ENCODE measurements around the gene TESK2.

Gene TESK2

DNA sequence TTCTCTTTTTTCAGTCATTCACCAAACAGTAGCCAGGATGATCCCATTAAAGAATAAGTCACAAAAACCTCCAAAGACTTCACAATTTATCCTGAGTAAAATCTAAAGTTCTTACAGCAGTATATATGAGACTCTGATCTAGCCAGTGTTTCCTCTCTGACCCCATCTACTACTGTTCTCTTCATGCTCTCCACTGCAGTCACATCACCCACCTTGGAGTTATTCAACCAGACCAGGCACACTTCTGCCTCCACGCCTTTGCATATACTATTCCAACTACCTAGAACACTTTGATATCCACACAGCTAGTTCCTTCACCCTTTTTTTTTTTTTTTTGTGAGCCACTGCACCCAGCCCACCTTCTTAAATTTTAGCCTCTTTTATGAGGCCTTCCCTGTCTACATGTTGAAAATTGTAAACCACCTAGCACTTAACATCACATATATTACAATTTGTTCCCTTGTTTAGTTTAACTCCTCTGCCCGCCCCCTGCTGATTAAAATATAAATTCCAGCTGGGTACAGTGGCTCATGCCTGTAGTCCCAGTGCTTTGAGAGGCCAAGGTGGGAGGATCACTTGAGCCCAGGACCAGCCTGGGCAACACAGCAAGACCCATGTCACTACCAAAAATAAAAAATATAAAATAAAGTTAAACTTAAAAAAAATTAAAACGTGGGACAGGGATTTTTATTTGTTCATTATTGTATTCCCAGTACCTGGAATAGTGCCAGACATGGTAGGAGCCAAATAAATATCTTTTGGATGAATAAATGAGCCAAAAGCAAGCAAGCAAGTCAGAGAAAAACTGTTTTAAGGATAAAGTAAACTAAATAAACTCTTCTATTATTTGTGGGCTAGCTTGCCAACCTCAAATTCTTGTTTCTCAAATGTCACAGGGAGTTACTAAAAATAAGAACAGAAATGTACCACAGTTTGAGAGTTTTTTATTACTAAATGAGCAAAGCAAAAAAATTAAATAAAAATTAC lies 115.6 kb downstream of the TESK2 start:
- no peak for DNase-seq (ENCODE audit: low read depth in 2 of 2)

- DNase-seq (ENCODE audit: low read depth in 2 of 2) = no peak
These were observed 117.4 kb downstream of the TESK2 start for GRCh38 chr1:45373573-45373972.

DNA sequence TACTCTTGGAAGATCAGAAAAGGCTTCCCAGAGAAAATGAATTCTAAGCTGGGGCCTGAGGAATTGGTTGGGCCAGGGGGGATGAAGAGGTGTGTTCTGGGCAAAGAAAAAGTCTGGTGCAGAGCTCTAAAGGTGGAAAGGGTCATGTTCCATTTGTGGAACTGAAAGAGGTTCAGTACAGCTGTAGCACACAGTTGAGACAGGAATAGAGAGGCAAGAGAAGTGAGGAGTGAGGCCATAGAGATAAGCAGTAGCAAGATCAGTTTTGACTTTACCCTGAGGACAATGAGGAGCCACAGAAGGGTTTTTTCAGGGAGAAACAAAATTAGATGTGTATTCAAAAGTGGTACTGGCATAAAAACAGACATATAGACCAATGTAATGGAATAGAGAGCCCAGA lies 120.4 kb downstream of the TESK2 start:
- DNase-seq (ENCODE audit: low read depth in 2 of 2) = no peak

DNA sequence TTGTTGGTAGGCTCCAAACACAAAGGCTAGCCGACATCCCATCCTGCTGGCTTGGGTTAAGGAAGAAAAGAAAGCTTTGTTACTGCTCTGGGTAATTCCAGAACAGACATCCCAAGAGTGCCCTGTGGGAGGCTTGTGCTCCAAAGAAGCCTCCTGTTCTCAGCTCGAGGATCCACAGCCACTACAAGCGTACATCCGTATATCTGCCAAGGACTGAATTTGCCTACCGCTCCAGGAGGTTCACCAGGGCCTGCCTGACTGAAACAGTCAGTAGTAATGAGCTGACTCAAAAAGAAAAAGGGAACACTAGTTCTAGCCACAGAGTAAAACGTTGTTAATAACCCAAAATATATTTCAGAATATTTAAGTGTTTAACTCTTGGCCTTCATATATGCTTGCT lies 125.9 kb downstream of the TESK2 start:
- no peak for DNase-seq (ENCODE audit: low read depth in 2 of 2)

DNA sequence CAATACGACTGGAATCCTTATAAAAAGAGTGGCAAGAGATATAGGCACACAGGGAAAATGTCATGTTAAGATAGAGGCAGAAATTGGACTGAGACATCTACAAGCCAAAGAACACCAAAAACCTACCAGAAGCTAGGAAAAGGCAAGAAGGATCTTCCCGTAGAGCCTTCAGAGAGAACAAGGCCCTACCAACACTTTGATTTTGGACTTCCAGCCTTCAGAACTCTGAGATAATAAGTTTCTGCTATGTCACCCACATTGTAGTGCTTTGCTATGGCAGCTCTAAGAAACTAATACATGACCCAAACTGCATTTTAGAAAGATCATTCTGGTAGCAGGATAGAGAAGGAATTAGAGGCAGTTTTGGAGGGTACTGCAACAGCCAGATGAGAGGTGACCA lies 126.7 kb downstream of the TESK2 start:
- DNase-seq (ENCODE audit: low read depth in 2 of 2) = no peak

- DNase-seq (ENCODE audit: low read depth in 2 of 2) = peak; percentile 17 to 22
These were observed 130.0 kb downstream of the TESK2 start for GRCh38 chr1:45360981-45361380.

- DNase-seq (ENCODE audit: low read depth in 2 of 2) = peak; percentile 26 to 34
These were observed 131.0 kb downstream of the TESK2 start for GRCh38 chr1:45359882-45360513.

- no peak for DNase-seq (ENCODE audit: low read depth in 2 of 2)
These were observed 134.8 kb downstream of the TESK2 start for GRCh38 chr1:45356186-45356585.

GRCh38 chr1:45355683-45356082 lies 135.3 kb downstream of the TESK2 start:
- DNase-seq (ENCODE audit: low read depth in 2 of 2) = no peak

DNA sequence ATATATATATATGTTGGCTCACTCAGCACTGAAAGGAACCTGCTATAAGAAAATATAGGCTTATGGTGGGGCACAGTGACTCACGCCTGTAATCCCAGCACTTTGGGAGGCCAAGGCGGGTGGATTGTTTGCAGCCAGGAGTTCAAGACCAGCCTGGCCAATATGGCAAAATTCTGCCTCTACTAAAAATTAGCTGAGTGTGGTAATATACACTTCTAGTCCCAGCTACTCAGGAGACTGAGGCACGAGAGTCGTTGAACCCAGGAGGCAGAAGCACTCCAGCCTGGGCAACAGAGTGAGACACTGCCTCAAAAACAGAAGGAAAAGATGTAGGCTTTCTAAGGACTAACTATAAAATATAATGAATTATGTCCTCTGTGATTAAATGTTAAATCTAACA lies 136.1 kb downstream of the TESK2 start:
- DNase-seq (ENCODE audit: low read depth in 2 of 2) = no peak

DNA sequence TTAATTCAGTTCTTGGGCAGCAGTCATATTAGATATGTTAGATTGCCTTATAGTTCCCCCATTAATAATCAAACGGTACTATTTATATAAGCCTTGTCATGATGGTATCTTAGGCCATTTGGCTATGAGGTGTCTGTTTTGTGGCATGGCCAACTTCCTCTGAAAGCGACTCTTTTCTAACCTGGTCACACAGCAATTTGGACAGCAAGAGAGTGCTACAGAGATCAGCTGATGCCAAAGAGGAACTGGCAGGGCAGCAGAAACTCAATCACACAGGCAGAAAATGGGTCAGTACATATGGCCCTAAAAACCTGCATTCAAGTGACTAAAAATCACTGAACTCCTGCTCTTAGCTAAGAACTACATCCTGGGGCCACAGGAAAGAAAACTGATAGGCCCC lies 137.3 kb downstream of the TESK2 start:
- no peak for DNase-seq (ENCODE audit: low read depth in 2 of 2)

DNA sequence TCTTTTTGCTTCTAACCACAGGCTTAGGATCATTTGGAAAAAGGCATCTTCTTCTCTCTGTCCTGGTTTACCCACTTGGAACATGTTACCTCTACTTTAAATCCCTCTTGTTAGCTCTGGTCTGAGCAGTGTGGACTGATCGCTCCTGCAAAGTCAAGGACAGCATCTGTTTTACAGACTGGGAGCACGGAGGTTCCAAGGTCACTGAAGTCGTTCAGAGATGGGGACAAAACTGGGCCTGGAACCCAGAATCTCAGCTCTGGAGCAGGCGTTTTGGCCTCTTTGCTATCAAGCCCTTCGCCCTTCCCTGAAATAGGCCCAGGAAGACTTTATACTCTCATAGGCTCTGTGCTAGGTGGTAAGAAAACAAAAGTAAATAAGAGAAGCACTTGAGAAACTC lies 139.5 kb downstream of the TESK2 start:
- no peak for DNase-seq (ENCODE audit: low read depth in 2 of 2)

- DNase-seq (ENCODE audit: low read depth in 2 of 2) = no peak
These were observed 141.8 kb downstream of the TESK2 start for GRCh38 chr1:45348966-45349677.

- no peak for DNase-seq (ENCODE audit: low read depth in 2 of 2)
These were observed 142.4 kb downstream of the TESK2 start for GRCh38 chr1:45348609-45348965.

DNA sequence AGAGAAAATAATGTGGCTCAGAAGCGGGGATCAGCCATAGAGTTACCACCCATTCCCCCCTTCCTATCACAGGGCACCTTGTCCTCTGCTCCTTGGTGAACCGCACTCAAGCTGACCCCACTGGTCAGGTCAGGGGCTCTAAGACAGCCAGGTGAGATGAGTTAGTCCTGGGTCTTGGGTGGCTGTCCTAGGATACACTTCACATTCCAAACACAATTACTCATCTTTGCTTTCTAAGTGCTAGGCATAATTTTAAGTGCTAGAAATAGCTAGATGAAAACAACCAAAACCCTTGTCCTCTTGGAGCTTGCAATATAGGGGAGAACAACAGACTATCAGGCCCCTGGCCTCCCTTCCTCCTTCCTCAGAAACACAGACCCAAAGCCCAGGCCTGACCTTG lies 142.9 kb downstream of the TESK2 start:
- no peak for DNase-seq (ENCODE audit: low read depth in 2 of 2)

- no peak for DNase-seq (ENCODE audit: low read depth in 2 of 2)
These were observed 144.5 kb downstream of the TESK2 start for GRCh38 chr1:45346473-45346872.

DNA sequence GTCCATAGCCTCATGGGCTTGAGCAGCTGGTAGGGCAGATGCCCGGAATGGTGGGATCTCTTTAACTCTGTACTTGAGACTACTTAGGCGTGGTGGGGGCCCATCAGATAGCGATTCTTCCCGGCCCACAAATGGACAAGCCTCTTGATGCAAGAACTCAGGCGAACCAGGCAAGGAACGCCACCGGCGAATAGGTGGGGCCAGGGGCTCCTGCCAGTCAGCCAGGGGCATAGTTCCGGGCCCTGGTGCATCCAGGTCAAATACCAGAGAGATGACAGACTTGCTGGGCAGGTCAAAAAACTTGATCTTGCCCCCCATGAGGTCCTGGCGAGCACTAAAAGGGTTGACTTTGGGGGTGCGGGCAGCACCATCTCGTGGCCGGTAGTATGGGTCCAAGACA lies 145.9 kb downstream of the TESK2 start:
- DNase-seq (ENCODE audit: low read depth in 2 of 2) = no peak

DNA sequence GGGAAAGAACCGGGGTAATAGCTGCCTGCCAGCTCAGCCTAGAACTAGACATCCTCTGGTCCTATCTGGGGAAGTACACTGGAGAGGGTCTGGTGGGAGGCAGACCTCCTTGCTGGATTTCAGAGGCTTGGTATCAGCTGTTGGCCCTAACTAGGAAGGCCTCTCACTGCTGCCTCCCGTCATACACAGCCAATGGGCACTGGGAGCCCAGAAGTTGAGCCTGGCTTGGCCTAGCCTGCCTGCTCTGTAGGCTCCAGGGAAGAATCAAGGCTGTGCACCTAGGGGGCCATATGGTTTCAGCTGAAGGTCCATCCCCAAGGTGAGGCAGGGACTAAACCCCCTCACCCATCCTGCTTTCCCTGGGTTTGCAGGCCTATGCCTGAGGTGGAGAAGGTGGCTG lies 146.5 kb downstream of the TESK2 start:
- DNase-seq (ENCODE audit: low read depth in 2 of 2) = no peak

DNA sequence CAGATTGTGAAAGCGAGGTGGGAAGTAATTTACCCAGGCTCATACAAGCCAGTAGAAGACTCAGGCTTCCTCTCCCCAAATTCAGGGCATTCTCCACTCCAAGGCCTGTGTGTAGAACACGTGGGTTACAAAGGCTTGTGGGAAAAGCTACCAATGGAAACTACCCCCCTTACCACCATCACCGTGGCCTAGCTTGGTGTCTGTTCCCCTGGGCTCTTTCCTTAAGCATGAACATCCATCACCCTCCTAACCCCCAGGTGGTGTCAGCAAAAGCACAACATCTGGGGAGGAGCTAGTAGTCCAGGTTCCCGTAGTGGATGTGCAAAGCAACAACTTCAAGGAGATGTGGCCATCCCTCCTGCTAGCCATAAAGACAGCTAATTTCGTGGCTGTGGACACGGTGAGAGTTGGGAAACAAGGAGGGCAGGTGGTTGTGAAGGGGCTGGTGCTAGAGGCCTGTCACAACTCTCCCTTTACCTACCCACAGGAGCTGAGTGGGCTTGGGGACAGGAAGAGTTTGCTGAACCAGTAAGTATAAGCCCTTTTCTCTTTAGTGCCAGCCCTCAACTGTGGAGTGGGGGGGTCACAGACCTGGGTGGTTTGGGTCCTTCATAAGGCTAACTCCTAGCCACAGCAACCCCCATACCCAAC lies 150.0 kb downstream of the TESK2 start:
- DNase-seq (ENCODE audit: low read depth in 2 of 2) = no peak

GRCh38 chr1:45339789-45340558 lies 151.0 kb downstream of the TESK2 start, which contains the start of the genes MUTYH and TOE1:
MUTYH (minus strand) TSS chr1:45340440; CDS start chr1:45334505, 5,935 bp downstream.
TOE1 (plus strand) TSS chr1:45340170; CDS start chr1:45340253, 83 bp downstream.
- peak; percentile 74 to 77 for DNase-seq (ENCODE audit: low read depth in 2 of 2)

Measured in fibroblast of skin of left quadriceps (primary cell).